Loucy (cell line): ENCODE measurements around the gene NAT16.
"Not testable (repeated sequence)": the region's sequence is repeated elsewhere in the genome, so short reads cannot be mapped to it uniquely, and the experiment has no call there.

ENCODE experiments used
- H2AFZ ChIP-seq: fragments of 200-600 bp; sonication (generic); 2 replicates; pipeline ENCODE4 v1.6.0; 2016; ENCODE audit warnings: antibody characterized with exemption, mild to moderate bottlenecking, low read length, moderate library complexity
- H3F3A ChIP-seq: fragments of 200-600 bp; 2 replicates; pipeline ENCODE4 v1.6.0; 2016; ENCODE audit warnings: antibody characterized with exemption, low read depth, mild to moderate bottlenecking
- H3K27me3 ChIP-seq: fragments of 200-600 bp; sonication (generic); 2 replicates; pipeline ENCODE4 v1.6.1; 2014; ENCODE audit warnings: low read length, mild to moderate bottlenecking; ENCODE audit not compliant: insufficient read depth, poor library complexity, severe bottlenecking
- H3K36me3 ChIP-seq: fragments of 200-600 bp; sonication (generic); 2 replicates; pipeline ENCODE4 v1.6.1; 2016; ENCODE audit warnings: low read length; ENCODE audit not compliant: insufficient read depth
- H3K4me1 ChIP-seq: fragments of 200-600 bp; sonication (generic); 2 replicates; pipeline ENCODE4 v1.5.1; 2014; ENCODE audit warnings: low read length, mild to moderate bottlenecking; ENCODE audit not compliant: insufficient read depth, poor library complexity, severe bottlenecking
- H3K4me2 ChIP-seq: fragments of 200-600 bp; sonication (generic); 2 replicates; pipeline ENCODE4 v1.6.0; 2014; ENCODE audit warnings: antibody characterized with exemption, low read length, low read depth, mild to moderate bottlenecking; ENCODE audit not compliant: poor library complexity, severe bottlenecking
- H3K4me3 ChIP-seq: fragments of 200-600 bp; sonication (generic); 2 replicates; pipeline ENCODE4 v1.5.1; 2014; ENCODE audit warnings: low read length, mild to moderate bottlenecking, mixed read lengths; ENCODE audit not compliant: poor library complexity, severe bottlenecking
- H3K79me2 ChIP-seq: fragments of 200-600 bp; sonication (generic); 2 replicates; pipeline ENCODE4 v1.6.1; 2014; ENCODE audit warnings: low read length; ENCODE audit not compliant: insufficient read depth
- H3K9ac ChIP-seq: fragments of 200-600 bp; sonication (generic); 2 replicates; pipeline ENCODE4 v1.6.0; 2014; ENCODE audit warnings: mild to moderate bottlenecking, low read depth, low read length, moderate library complexity; ENCODE audit not compliant: poor library complexity, severe bottlenecking
- H3K9me2 ChIP-seq: fragments of 200-600 bp; sonication (generic); replicated peaks from 2 replicates; pipeline ENCODE4 v1.6.1; 2016; ENCODE audit warnings: low read depth, low read length, mixed read lengths
- H3K9me3 ChIP-seq: fragments of 200-600 bp; sonication (generic); 2 replicates; pipeline ENCODE4 v1.6.1; 2014; ENCODE audit warnings: mild to moderate bottlenecking, antibody characterized with exemption, low read length, low read depth; ENCODE audit not compliant: insufficient read depth
- H4K20me1 ChIP-seq: fragments of 200-600 bp; sonication (generic); 2 replicates; pipeline ENCODE4 v1.6.0; 2014; ENCODE audit warnings: antibody characterized with exemption, low read length, mild to moderate bottlenecking; ENCODE audit not compliant: insufficient read depth, poor library complexity, severe bottlenecking
- EZH2phosphoT487 ChIP-seq: fragments of 200-600 bp; IDR thresholded peaks from 2 replicates; pipeline ENCODE4 v1.6.1; 2018; ENCODE audit warnings: antibody characterized with exemption, mild to moderate bottlenecking, moderate library complexity, borderline replicate concordance
- TF ChIP-seq, protein P1 (sequence below): fragments of 200-600 bp; sonication (generic); conservative IDR thresholded peaks from 2 replicates; pipeline ENCODE4 v1.5.1; 2014; ENCODE audit warnings: mild to moderate bottlenecking, antibody characterized with exemption, low read length

Gene NAT16

DNA sequence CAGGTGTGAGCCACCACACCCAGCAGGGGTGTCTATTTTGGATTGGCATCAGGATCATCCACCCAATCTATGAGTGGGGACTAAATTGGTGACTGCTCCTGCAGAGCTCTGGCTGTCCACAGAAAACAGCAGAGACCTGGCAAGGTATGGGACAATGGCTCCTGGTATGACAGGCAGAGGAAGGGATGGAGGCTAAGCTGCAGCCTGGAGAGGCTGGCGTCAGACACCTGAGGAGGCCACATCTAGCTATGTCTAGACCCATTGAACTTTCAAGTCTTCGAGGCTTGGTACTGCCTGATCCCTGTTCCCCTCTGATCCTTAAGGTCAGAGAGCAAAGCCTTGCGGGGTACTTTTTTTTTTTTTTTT, 56.4 kb downstream of the NAT16 start:
- Histone ChIP-seq H3K4me3 (no peak overlapping the region), H2AFZ (no peak overlapping the region), H3K79me2 (peaks cover 8% of the 10 kb centered on the region; the same call in 1 of the 2 replicates), H3K9me3 (no peaks in the 10 kb centered on the region), H3K4me2 (no peak overlapping the region), H3K36me3 (no peaks in the 10 kb centered on the region), H4K20me1 (no peaks in the 10 kb centered on the region), H3K9ac (no peak overlapping the region), H3K9me2 (no peaks in the 10 kb centered on the region), H3K27me3 (no peaks in the 10 kb centered on the region), H3K4me1 (peaks cover 45% of the 10 kb centered on the region), H3F3A (no peaks in the 10 kb centered on the region)
- TF ChIP-seq EZH2phosphoT487: no peak
- TF ChIP-seq, protein P1, sequence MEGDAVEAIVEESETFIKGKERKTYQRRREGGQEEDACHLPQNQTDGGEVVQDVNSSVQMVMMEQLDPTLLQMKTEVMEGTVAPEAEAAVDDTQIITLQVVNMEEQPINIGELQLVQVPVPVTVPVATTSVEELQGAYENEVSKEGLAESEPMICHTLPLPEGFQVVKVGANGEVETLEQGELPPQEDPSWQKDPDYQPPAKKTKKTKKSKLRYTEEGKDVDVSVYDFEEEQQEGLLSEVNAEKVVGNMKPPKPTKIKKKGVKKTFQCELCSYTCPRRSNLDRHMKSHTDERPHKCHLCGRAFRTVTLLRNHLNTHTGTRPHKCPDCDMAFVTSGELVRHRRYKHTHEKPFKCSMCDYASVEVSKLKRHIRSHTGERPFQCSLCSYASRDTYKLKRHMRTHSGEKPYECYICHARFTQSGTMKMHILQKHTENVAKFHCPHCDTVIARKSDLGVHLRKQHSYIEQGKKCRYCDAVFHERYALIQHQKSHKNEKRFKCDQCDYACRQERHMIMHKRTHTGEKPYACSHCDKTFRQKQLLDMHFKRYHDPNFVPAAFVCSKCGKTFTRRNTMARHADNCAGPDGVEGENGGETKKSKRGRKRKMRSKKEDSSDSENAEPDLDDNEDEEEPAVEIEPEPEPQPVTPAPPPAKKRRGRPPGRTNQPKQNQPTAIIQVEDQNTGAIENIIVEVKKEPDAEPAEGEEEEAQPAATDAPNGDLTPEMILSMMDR: no peak

DNA sequence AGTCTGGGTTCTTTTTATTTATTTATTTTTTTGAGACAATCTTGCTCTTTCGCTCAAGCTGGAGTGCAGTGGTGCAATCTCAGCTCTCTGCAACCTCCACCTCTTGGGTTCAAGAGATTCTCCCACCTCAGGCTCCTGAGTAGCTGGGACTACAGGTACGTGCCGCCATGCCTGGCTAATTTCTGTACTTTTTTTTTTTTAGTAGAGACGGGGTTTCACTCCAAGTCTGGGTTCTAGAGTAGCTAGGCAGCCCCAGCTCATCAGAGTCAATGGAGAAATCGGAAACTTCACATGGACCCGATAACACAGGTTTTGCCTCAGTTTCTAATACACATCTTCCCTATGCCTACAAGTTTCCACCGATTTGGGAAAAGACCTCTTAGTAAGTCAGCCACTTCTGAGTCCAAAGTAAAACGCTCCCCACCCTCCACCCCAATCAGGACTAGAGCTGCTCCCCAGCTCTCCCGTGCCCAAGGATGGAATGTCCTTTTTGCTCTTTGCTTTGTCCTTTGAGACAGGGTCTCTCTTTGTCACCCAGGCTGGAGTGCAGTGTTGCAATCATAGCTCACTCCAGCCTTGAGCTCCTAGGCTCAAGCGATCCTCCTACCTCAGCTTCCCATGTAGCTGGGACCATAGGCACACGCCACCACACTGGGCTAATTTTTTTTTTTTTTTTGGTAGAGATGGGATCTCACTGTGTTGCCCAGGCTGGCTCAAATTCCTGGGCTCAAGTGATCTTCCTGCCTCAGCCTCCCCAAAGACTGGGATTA, 57.0 kb downstream of the NAT16 start:
- H3K9ac ChIP-seq: no peak overlapping the region
- no peaks in the 10 kb centered on the region for H3K27me3 ChIP-seq
- no peak overlapping the region for H2AFZ ChIP-seq
- H3K9me3 ChIP-seq: no peaks in the 10 kb centered on the region
- H4K20me1 ChIP-seq: no peaks in the 10 kb centered on the region
- no peaks in the 10 kb centered on the region for H3F3A ChIP-seq
- peaks cover 41% of the 10 kb centered on the region for H3K4me1 ChIP-seq
- no peaks in the 10 kb centered on the region for H3K9me2 ChIP-seq
- H3K79me2 ChIP-seq: peaks cover 7% of the 10 kb centered on the region; the same call in 1 of the 2 replicates
- H3K36me3 ChIP-seq: no peaks in the 10 kb centered on the region
- H3K4me3 ChIP-seq: no peak overlapping the region
- no peak overlapping the region for H3K4me2 ChIP-seq
- TF ChIP-seq, protein P1: no peak
- no peak for TF ChIP-seq EZH2phosphoT487

DNA sequence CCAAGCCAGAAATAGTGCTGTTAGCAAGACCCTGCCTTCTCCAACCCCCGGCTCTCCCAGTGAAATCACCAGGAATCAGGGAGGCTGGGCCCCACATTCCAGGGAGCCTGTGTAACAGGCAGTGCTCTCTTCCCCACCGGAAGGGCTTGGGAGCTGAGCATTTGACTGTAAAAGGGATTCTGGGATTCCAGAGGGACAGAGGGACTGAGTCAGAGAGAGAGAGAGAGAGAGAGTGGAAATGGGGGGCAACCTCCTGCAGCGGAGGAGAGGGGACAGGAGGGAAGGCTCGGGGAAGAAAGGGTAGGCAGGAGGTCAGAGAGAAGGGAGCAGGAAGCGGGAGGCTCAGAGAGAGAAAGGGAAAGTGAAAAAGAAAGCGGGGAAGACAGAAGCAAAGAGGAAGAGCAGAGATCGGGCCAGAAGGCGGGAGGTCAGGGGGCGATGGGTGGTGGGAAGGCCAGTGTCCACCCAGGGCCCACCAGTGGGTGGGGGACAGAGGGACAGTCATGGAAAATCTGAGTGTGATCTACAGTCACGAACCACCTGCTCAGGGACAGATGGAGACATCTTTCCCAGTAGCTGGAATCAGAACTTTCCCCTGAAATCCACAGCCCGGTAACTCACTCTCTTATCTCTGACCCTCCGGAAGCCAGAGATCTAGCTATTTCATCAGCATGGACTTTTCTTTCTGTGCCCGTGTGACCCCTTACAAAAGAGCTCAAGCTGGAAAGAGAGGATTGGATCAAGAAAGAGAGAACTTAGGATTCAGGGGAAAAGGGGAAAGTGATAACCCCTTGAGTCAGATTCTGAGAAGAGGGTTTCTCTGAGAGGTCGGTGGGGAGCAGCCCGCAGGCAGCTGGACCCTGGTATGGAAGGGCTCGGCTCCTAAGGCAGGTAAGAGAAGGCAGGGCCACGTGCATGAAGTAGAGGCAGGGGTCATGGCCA, 57.8 kb downstream of the NAT16 start:
- H4K20me1 ChIP-seq: no peaks in the 10 kb centered on the region
- TF ChIP-seq, protein P1: no peak
- TF ChIP-seq EZH2phosphoT487: no peak
- H3K79me2 ChIP-seq: no peaks in the 10 kb centered on the region
- no peak overlapping the region for H3K4me3 ChIP-seq
- no peaks in the 10 kb centered on the region for H3K27me3 ChIP-seq
- H3K4me2 ChIP-seq: no peak overlapping the region
- peaks cover 33% of the 10 kb centered on the region for H3K4me1 ChIP-seq
- H3K9me3 ChIP-seq: no peaks in the 10 kb centered on the region
- no peaks in the 10 kb centered on the region for H3K9me2 ChIP-seq
- no peak overlapping the region for H3K9ac ChIP-seq
- H3F3A ChIP-seq: no peaks in the 10 kb centered on the region
- no peaks in the 10 kb centered on the region for H3K36me3 ChIP-seq
- H2AFZ ChIP-seq: peak overlapping the region; percentile 10; the same call in 1 of the 2 replicates

DNA sequence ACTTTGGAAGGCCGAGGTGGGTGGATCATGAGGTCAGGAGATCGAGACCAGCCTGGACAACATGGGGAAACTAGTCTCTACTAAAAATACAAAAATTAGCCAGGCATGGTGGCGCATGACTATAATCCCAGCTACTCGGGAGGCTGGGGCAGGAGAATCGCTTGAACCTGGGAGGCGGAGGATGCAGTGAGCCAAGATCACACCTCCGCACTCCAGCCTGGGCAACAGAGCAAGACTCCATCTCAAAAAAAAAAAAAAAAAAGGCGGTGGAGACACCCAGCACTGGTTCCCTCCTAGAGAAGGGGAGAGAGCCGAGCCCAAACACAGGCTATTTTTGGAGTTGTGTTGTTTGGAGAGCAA, 58.5 kb downstream of the NAT16 start:
- H3K4me2 ChIP-seq, H3K9ac ChIP-seq: not testable (repeated sequence)

More for the DNA sequence above, 58.5 kb downstream of the NAT16 start:
- H3K9me2 ChIP-seq, H3K79me2 ChIP-seq, H3K9me3 ChIP-seq, H3F3A ChIP-seq, H2AFZ ChIP-seq, H4K20me1 ChIP-seq, H3K27me3 ChIP-seq, H3K36me3 ChIP-seq, H3K4me3 ChIP-seq: not testable (repeated sequence)
- peaks cover 28% of the 10 kb centered on the region for H3K4me1 ChIP-seq
